GM12891 (cell line): ENCODE data around the gene MAGEC1.

Experiments
- PAX5 ChIP-seq: IDR thresholded peaks from 2 replicates; pipeline ENCODE4 v1.6.1; 2011; ENCODE audit warnings: low read length, moderate library complexity, mild to moderate bottlenecking; ENCODE audit not compliant: insufficient read depth, severe bottlenecking
- POLR2A ChIP-seq: IDR thresholded peaks from 2 replicates; pipeline ENCODE4 v1.6.1; 2011; ENCODE audit warnings: low read depth, low read length, control low read depth
- POLR2AphosphoS5 ChIP-seq: IDR thresholded peaks from 2 replicates; pipeline ENCODE4 v1.6.1; 2011; ENCODE audit warnings: low read depth, low read length, control low read depth
- POU2F2 ChIP-seq: IDR thresholded peaks from 2 replicates; pipeline ENCODE4 v1.6.1; 2011; ENCODE audit warnings: low read depth, mild to moderate bottlenecking, control low read depth, low read length, moderate library complexity
- SPI1 ChIP-seq: IDR thresholded peaks from 2 replicates; pipeline ENCODE4 v1.6.1; 2011; ENCODE audit warnings: low read depth, low read length, control low read depth
- TAF1 ChIP-seq: IDR thresholded peaks from 2 replicates; pipeline ENCODE4 v1.6.1; 2011; ENCODE audit warnings: low read depth, low read length, control low read depth

GRCh38 chrX:141904262-141904661 is 568 bp downstream of the MAGEC1 start:
- TF ChIP-seq POLR2AphosphoS5 = no peak
- no peak for TF ChIP-seq POLR2A
- no peak for TF ChIP-seq TAF1
- no peak for TF ChIP-seq SPI1
- no peak for TF ChIP-seq PAX5
- TF ChIP-seq POU2F2 = no peak
